ENCODE results near the gene HECTD2.
"Not testable (repeated sequence)": the region's sequence is repeated elsewhere in the genome, so short reads cannot be mapped to it uniquely, and the experiment has no call there.

HECTD2 gene

GRCh38 chr10:91412354-91413087 lies 2.4 kb downstream of the HECTD2 start:
- DNase-seq (ENCODE audit: low read depth): no peak

GRCh38 chr10:91415816-91416215 lies 5.7 kb downstream of the HECTD2 start:
- DNase-seq (ENCODE audit: low read depth): no peak

- no peak for DNase-seq (ENCODE audit: low read depth)
These were observed 6.3 kb downstream of the HECTD2 start for GRCh38 chr10:91416339-91416855.

GRCh38 chr10:91418416-91418815 lies 8.3 kb downstream of the HECTD2 start:
- DNase-seq (ENCODE audit: low read depth): no peak

- DNase-seq (ENCODE audit: low read depth): no peak
These were observed 10.7 kb downstream of the HECTD2 start for GRCh38 chr10:91420868-91421267.

- no peak for DNase-seq (ENCODE audit: low read depth)
These were observed 12.8 kb downstream of the HECTD2 start for GRCh38 chr10:91422915-91423314.

GRCh38 chr10:91424016-91424415 lies 13.9 kb downstream of the HECTD2 start:
- DNase-seq (ENCODE audit: low read depth): no peak

- no peak for DNase-seq (ENCODE audit: low read depth)
These were observed 22.0 kb downstream of the HECTD2 start for GRCh38 chr10:91432175-91432574.

- no peak for DNase-seq (ENCODE audit: low read depth)
These were observed 23.5 kb downstream of the HECTD2 start for GRCh38 chr10:91433620-91434019.

- no peak for DNase-seq (ENCODE audit: low read depth)
These were observed 23.9 kb downstream of the HECTD2 start for GRCh38 chr10:91434041-91434440.

GRCh38 chr10:91435241-91435640 lies 25.1 kb downstream of the HECTD2 start:
- DNase-seq (ENCODE audit: low read depth): no peak

- DNase-seq (ENCODE audit: low read depth): not testable (repeated sequence)
These were observed 28.1 kb downstream of the HECTD2 start for GRCh38 chr10:91438228-91438627.

GRCh38 chr10:91444211-91445182 lies 34.4 kb downstream of the HECTD2 start:
- no peak for DNase-seq (ENCODE audit: low read depth)

- no peak for DNase-seq (ENCODE audit: low read depth)
These were observed 41.9 kb downstream of the HECTD2 start for GRCh38 chr10:91452063-91452462.

GRCh38 chr10:91453535-91453934 lies 43.4 kb downstream of the HECTD2 start:
- DNase-seq (ENCODE audit: low read depth): no peak

GRCh38 chr10:91455135-91455534 lies 45.0 kb downstream of the HECTD2 start:
- DNase-seq (ENCODE audit: low read depth): not testable (repeated sequence)

- no peak for DNase-seq (ENCODE audit: low read depth)
These were observed 50.5 kb downstream of the HECTD2 start for GRCh38 chr10:91460681-91461080.

GRCh38 chr10:91462423-91462822 lies 52.3 kb downstream of the HECTD2 start:
- DNase-seq (ENCODE audit: low read depth): peak; percentile 9

GRCh38 chr10:91464500-91464899 lies 54.4 kb downstream of the HECTD2 start:
- DNase-seq (ENCODE audit: low read depth): no peak

GRCh38 chr10:91465261-91465660 lies 55.1 kb downstream of the HECTD2 start:
- DNase-seq (ENCODE audit: low read depth): no peak

- DNase-seq (ENCODE audit: low read depth): no peak
These were observed 57.0 kb downstream of the HECTD2 start for GRCh38 chr10:91467114-91467513.

GRCh38 chr10:91471602-91472001 lies 61.5 kb downstream of the HECTD2 start:
- DNase-seq (ENCODE audit: low read depth): no peak

GRCh38 chr10:91472911-91473310 lies 62.8 kb downstream of the HECTD2 start:
- no peak for DNase-seq (ENCODE audit: low read depth)
